Spleen (tissue), 7 donors: ENCODE data around the gene FOXF1.

ENCODE experiments used
- POLR2A ChIP-seq, 3 donors: fragments of 450-650 bp; IDR thresholded peaks; one replicate each; pipeline ENCODE4 v1.5.1; 2017; ENCODE audit warnings: antibody characterized with exemption in 3 of 3, mild to moderate bottlenecking in 1 of 3
- POLR2AphosphoS5 ChIP-seq, 3 donors: sonication (generic); formaldehyde crosslinking; IDR thresholded peaks; one replicate each; pipeline ENCODE4 v1.5.1; 2017; ENCODE audit warnings: antibody characterized with exemption in 3 of 3
- TF ChIP-seq, protein P1 (sequence below), 11 experiments: fragments of 200-600 bp in 7 of 11; fragments of 450-650 bp in 4 of 11; sonication (generic) in 4 of 11; IDR thresholded peaks in 8 of 11; conservative IDR thresholded peaks in 3 of 11; 1 replicate in 7 of 11; 2 replicates in 4 of 11; pipeline versions ENCODE4 v1.4.0 to v1.8.0; 2016 to 2021; ENCODE audit warnings: antibody characterized with exemption in 11 of 11, inconsistent platforms in 4 of 11, mild to moderate bottlenecking in 1 of 11
- donor health status: DM: no; HTN: no; CAD: no; lungs with moderate emphysema.
- donor health status: DM: no; HTN: no; CAD: no.
- donor health status: DM: no; HTN: no; CAD: no.

DNA sequence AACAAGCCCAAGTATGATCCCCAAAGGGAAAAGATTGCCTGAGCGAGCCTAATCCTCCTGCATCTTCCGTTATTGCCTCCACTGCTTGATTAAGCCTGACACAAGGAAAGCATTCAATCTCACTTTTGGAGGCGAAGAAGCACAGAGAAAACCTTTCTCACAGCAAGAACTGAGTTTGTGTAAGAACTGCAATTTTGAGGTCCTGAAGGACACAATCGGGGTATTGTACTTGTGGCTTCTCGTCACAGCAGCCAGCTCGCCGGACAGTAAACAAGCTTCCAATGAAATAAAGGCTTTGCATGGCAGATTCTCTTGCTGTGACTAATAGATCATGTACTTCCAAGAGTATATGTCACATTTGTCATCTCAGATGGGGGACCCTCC, 18.7 kb upstream of the FOXF1 start:
- TF ChIP-seq, protein P1, sequence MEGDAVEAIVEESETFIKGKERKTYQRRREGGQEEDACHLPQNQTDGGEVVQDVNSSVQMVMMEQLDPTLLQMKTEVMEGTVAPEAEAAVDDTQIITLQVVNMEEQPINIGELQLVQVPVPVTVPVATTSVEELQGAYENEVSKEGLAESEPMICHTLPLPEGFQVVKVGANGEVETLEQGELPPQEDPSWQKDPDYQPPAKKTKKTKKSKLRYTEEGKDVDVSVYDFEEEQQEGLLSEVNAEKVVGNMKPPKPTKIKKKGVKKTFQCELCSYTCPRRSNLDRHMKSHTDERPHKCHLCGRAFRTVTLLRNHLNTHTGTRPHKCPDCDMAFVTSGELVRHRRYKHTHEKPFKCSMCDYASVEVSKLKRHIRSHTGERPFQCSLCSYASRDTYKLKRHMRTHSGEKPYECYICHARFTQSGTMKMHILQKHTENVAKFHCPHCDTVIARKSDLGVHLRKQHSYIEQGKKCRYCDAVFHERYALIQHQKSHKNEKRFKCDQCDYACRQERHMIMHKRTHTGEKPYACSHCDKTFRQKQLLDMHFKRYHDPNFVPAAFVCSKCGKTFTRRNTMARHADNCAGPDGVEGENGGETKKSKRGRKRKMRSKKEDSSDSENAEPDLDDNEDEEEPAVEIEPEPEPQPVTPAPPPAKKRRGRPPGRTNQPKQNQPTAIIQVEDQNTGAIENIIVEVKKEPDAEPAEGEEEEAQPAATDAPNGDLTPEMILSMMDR (IDR thresholded peaks at IDR 0.05 in 8 of 11, conservative IDR thresholded peaks at IDR 0.05 in 3 of 11): no peak
- TF ChIP-seq POLR2AphosphoS5 (IDR thresholded peaks at IDR 0.05) (no peak), POLR2A (IDR thresholded peaks at IDR 0.05) (no peak)
